K562 (cell line): ENCODE data around the gene SLC7A4. TPM values are rescaled to one million over a fixed set of nuclear protein-coding genes. Genes with fewer than 3 reads are reported as not detected.

Experiments used
- BRD9 ChIP-seq: fragments of 450-650 bp; IDR thresholded peaks from 2 replicates; pipeline ENCODE4 v1.6.1; 2018; ENCODE audit warnings: low read depth; ENCODE audit not compliant: partially characterized antibody
- HMGN3 ChIP-seq: IDR thresholded peaks from 2 replicates; pipeline ENCODE4 v1.6.1; 2011; ENCODE audit warnings: borderline replicate concordance, low read depth, mild to moderate bottlenecking, mixed read lengths, low read length; ENCODE audit not compliant: insufficient read length; ENCODE audit errors: extremely low read depth
- KLF16 ChIP-seq: IDR thresholded peaks from 2 replicates; pipeline ENCODE4 v1.6.1; 2016; ENCODE audit warnings: antibody characterized with exemption
- RUNX1 ChIP-seq: sonication (generic); IDR thresholded peaks from 2 replicates; pipeline ENCODE4 v1.6.1; 2016; ENCODE audit warnings: antibody characterized with exemption, low read depth
- SETDB1 ChIP-seq: IDR thresholded peaks from one replicate; pipeline ENCODE4 v1.6.1; 2012; ENCODE audit warnings: low read length, control low read depth, inconsistent platforms
- TCF7 ChIP-seq: sonication (generic); IDR thresholded peaks from 2 replicates; pipeline ENCODE4 v1.6.1; 2016; ENCODE audit warnings: antibody characterized with exemption, borderline replicate concordance
- polyA plus RNA-seq, 8 experiments: library from polyadenylated mRNA; depleted of rRNA in 4 of 8; stranded (reverse) in 5 of 8; unstranded in 3 of 8; fragments of >200 nt; fragmentation: Nextera tagmentation in 2 of 8; fragmentation: Illumina TruSeq in 1 of 8; extraction: Ambion mirVana in 2 of 8; extraction: Trizol in 1 of 8; gene quantifications; 2 replicates each; pipeline versions ENCODE4 v1.2.1 to v1.2.3, GENCODE V29; 2011 to 2014; ENCODE audit warnings: inconsistent platforms in 1 of 8, missing spikeins in 1 of 8
- total RNA-seq, 7 experiments: library from RNA; depleted of rRNA in 6 of 7; stranded (reverse); fragments of >200 nt in 6 of 7; fragmentation: Illumina TruSeq in 2 of 7; extraction: Trizol in 2 of 7; gene quantifications; 2 replicates each; pipeline versions ENCODE4 v1.2.1 to v1.2.3, GENCODE V29; 2011 to 2021; ENCODE audit warnings: low replicate concordance in 1 of 7
- TF ChIP-seq, protein P1 (sequence below): IDR thresholded peaks from 3 replicates; pipeline ENCODE4 v1.6.1; 2011; ENCODE audit warnings: borderline replicate concordance, mild to moderate bottlenecking, moderate library complexity; ENCODE audit not compliant: insufficient read length; ENCODE audit errors: extremely low read depth
- TF ChIP-seq, protein P2 (sequence below): sonication (generic); formaldehyde crosslinking; IDR thresholded peaks from 2 replicates; pipeline ENCODE4 v1.8.0; 2022; ENCODE audit warnings: missing genetic modification reagents, mild to moderate bottlenecking, borderline replicate concordance
- TF ChIP-seq, protein P3 (sequence below), 2 experiments: fragments of 450-650 bp; formaldehyde crosslinking in 1 of 2; IDR thresholded peaks; 2 replicates each; pipeline versions ENCODE4 v1.4.0 to v1.6.1; 2014 to 2020; ENCODE audit warnings: mild to moderate bottlenecking in 2 of 2, borderline replicate concordance in 1 of 2, low read depth in 1 of 2
- TF ChIP-seq, protein P4 (sequence below): sonication (generic); formaldehyde crosslinking; IDR thresholded peaks from 2 replicates; pipeline ENCODE4 v1.8.0; 2023; ENCODE audit warnings: mild to moderate bottlenecking, missing genetic modification reagents
- TF ChIP-seq, protein P5 (sequence below): fragments of 250-450 bp; sonication (Bioruptor Pico); IDR thresholded peaks from 2 replicates; pipeline ENCODE4 v1.9.0; 2021; ENCODE audit warnings: mild to moderate bottlenecking, inconsistent platforms

SLC7A4 gene
- total and polyA plus RNA-seq, 9 of the 15 experiments (the other 6 are each of a cell fraction or from before 2014, with no cell fraction given), result not detected

DNA sequence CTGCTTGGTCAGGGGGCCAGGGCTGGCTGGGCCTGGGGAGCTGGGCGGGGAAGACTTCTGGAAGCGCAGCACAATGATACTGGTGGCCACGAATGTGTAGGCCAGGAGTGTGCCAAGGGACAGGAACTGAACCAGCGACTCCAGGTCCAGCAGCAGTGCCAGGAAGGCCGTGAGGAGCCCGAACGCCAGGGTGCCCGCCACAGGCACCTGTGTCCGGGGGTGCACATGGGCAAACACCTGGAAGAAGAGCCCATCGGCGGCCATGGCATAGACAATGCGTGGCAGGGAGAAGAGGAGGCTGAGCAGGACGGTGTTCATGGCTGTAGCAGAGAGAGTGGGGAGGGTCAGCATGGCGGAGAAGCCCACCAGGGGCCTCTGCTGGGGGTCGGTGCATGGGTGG, 2.3 kb downstream of the SLC7A4 start (continued):
- TF ChIP-seq, protein P1, sequence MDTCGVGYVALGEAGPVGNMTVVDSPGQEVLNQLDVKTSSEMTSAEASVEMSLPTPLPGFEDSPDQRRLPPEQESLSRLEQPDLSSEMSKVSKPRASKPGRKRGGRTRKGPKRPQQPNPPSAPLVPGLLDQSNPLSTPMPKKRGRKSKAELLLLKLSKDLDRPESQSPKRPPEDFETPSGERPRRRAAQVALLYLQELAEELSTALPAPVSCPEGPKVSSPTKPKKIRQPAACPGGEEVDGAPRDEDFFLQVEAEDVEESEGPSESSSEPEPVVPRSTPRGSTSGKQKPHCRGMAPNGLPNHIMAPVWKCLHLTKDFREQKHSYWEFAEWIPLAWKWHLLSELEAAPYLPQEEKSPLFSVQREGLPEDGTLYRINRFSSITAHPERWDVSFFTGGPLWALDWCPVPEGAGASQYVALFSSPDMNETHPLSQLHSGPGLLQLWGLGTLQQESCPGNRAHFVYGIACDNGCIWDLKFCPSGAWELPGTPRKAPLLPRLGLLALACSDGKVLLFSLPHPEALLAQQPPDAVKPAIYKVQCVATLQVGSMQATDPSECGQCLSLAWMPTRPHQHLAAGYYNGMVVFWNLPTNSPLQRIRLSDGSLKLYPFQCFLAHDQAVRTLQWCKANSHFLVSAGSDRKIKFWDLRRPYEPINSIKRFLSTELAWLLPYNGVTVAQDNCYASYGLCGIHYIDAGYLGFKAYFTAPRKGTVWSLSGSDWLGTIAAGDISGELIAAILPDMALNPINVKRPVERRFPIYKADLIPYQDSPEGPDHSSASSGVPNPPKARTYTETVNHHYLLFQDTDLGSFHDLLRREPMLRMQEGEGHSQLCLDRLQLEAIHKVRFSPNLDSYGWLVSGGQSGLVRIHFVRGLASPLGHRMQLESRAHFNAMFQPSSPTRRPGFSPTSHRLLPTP, result no peak
- TF ChIP-seq TCF7, result no peak
- no peak for TF ChIP-seq RUNX1
- TF ChIP-seq, protein P2, sequence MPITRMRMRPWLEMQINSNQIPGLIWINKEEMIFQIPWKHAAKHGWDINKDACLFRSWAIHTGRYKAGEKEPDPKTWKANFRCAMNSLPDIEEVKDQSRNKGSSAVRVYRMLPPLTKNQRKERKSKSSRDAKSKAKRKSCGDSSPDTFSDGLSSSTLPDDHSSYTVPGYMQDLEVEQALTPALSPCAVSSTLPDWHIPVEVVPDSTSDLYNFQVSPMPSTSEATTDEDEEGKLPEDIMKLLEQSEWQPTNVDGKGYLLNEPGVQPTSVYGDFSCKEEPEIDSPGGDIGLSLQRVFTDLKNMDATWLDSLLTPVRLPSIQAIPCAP, result no peak
- TF ChIP-seq SETDB1, result peak; percentile 32
- peak; percentile 17 for TF ChIP-seq HMGN3
- TF ChIP-seq, protein P3, sequence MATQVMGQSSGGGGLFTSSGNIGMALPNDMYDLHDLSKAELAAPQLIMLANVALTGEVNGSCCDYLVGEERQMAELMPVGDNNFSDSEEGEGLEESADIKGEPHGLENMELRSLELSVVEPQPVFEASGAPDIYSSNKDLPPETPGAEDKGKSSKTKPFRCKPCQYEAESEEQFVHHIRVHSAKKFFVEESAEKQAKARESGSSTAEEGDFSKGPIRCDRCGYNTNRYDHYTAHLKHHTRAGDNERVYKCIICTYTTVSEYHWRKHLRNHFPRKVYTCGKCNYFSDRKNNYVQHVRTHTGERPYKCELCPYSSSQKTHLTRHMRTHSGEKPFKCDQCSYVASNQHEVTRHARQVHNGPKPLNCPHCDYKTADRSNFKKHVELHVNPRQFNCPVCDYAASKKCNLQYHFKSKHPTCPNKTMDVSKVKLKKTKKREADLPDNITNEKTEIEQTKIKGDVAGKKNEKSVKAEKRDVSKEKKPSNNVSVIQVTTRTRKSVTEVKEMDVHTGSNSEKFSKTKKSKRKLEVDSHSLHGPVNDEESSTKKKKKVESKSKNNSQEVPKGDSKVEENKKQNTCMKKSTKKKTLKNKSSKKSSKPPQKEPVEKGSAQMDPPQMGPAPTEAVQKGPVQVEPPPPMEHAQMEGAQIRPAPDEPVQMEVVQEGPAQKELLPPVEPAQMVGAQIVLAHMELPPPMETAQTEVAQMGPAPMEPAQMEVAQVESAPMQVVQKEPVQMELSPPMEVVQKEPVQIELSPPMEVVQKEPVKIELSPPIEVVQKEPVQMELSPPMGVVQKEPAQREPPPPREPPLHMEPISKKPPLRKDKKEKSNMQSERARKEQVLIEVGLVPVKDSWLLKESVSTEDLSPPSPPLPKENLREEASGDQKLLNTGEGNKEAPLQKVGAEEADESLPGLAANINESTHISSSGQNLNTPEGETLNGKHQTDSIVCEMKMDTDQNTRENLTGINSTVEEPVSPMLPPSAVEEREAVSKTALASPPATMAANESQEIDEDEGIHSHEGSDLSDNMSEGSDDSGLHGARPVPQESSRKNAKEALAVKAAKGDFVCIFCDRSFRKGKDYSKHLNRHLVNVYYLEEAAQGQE (IDR thresholded peaks at IDR 0.05; ENCODE audit: borderline replicate concordance), result no peak
- TF ChIP-seq, protein P3 (CRISPR knock-in tag; IDR thresholded peaks at IDR 0.05; ENCODE audit: low read depth), result no peak
- TF ChIP-seq, protein P4, sequence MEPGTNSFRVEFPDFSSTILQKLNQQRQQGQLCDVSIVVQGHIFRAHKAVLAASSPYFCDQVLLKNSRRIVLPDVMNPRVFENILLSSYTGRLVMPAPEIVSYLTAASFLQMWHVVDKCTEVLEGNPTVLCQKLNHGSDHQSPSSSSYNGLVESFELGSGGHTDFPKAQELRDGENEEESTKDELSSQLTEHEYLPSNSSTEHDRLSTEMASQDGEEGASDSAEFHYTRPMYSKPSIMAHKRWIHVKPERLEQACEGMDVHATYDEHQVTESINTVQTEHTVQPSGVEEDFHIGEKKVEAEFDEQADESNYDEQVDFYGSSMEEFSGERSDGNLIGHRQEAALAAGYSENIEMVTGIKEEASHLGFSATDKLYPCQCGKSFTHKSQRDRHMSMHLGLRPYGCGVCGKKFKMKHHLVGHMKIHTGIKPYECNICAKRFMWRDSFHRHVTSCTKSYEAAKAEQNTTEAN, result no peak
- no peak for TF ChIP-seq BRD9
- TF ChIP-seq, protein P5, sequence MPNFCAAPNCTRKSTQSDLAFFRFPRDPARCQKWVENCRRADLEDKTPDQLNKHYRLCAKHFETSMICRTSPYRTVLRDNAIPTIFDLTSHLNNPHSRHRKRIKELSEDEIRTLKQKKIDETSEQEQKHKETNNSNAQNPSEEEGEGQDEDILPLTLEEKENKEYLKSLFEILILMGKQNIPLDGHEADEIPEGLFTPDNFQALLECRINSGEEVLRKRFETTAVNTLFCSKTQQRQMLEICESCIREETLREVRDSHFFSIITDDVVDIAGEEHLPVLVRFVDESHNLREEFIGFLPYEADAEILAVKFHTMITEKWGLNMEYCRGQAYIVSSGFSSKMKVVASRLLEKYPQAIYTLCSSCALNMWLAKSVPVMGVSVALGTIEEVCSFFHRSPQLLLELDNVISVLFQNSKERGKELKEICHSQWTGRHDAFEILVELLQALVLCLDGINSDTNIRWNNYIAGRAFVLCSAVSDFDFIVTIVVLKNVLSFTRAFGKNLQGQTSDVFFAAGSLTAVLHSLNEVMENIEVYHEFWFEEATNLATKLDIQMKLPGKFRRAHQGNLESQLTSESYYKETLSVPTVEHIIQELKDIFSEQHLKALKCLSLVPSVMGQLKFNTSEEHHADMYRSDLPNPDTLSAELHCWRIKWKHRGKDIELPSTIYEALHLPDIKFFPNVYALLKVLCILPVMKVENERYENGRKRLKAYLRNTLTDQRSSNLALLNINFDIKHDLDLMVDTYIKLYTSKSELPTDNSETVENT, result 0 out of 2 replicates have a peak, but pooled peaks have one; percentile 11
- TF ChIP-seq KLF16, result no peak
